ENCODE measurements around the gene SMG7. TPM values are rescaled to one million over a fixed set of nuclear protein-coding genes. Genes with fewer than 3 reads are reported as not detected.

Gene SMG7
- polyA plus RNA-seq, 1 experiment = 35.1 TPM

GRCh38 chr1:183590244-183591191, 118.2 kb downstream of the SMG7 start, which contains the start of gene NCF2:
NCF2 (minus strand) TSS chr1:183590459; CDS start chr1:183590329, 130 bp downstream.
- CTCF ChIA-PET = no interaction called here
- H3K27ac ChIP-seq (ENCODE audit: low read depth, low read length) = no peak within 1 kb of the TSS
- no peaks in the 10 kb centered on the region for H3K9me3 ChIP-seq (ENCODE audit: control insufficient read depth, insufficient read depth, low read length)
- H3K4me3 ChIP-seq (ENCODE audit: low read depth, low read length) = no peak within 1 kb of the TSS
- TF ChIP-seq, protein P1, sequence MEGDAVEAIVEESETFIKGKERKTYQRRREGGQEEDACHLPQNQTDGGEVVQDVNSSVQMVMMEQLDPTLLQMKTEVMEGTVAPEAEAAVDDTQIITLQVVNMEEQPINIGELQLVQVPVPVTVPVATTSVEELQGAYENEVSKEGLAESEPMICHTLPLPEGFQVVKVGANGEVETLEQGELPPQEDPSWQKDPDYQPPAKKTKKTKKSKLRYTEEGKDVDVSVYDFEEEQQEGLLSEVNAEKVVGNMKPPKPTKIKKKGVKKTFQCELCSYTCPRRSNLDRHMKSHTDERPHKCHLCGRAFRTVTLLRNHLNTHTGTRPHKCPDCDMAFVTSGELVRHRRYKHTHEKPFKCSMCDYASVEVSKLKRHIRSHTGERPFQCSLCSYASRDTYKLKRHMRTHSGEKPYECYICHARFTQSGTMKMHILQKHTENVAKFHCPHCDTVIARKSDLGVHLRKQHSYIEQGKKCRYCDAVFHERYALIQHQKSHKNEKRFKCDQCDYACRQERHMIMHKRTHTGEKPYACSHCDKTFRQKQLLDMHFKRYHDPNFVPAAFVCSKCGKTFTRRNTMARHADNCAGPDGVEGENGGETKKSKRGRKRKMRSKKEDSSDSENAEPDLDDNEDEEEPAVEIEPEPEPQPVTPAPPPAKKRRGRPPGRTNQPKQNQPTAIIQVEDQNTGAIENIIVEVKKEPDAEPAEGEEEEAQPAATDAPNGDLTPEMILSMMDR (IDR thresholded peaks at IDR 0.05; ENCODE audit: low read depth, low read length) = no peak
- POLR2A ChIA-PET = interaction anchor here (0.7 kb wide), 2 partner anchors 272 to 292 kb away, joined by 3 to 6 read pairs; no protein-coding TSS in a partner anchor
- DNase-seq (ENCODE audit: low read depth, low spot score) = no peak
- H3K27me3 ChIP-seq (ENCODE audit: control insufficient read depth, insufficient read depth, low read length) = no peaks in the 10 kb centered on the region

- TF ChIP-seq, protein P1 (IDR thresholded peaks at IDR 0.05; ENCODE audit: low read depth, low read length) = no peak
- POLR2A ChIA-PET = no interaction called here
- CTCF ChIA-PET = no interaction called here
- no peaks in the 10 kb centered on the region for H3K27me3 ChIP-seq (ENCODE audit: control insufficient read depth, insufficient read depth, low read length)
- H3K4me3 ChIP-seq (ENCODE audit: low read depth, low read length) = no peak overlapping the region
- H3K9me3 ChIP-seq (ENCODE audit: control insufficient read depth, insufficient read depth, low read length) = no peaks in the 10 kb centered on the region
- no peak overlapping the region for H3K27ac ChIP-seq (ENCODE audit: low read depth, low read length)
- no peak for DNase-seq (ENCODE audit: low read depth, low spot score)
Observed at GRCh38 chr1:183592733-183593132, 120.4 kb downstream of the SMG7 start.

DNA sequence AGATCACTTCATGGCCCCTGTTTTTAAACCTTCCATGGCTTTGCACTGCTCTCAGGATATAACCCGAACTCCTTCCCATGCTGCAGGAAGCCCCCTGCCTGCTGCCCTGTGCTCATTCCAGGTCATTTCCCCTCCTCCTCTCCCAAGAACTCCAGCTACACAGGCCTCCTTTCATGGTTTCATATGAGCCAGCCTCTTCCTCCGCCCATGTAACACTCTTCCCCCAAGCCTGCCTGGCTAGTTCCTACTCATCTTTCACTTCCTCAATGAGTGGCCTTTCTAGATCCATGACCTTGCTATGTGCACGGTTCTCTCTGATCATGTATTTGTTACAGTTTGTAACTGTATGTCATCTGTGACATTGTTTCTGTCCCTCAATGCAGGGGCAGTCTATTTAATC, 121.1 kb downstream of the SMG7 start:
- Histone ChIP-seq H3K4me3 (ENCODE audit: low read depth, low read length) (no peak overlapping the region), H3K27me3 (ENCODE audit: control insufficient read depth, insufficient read depth, low read length) (no peaks in the 10 kb centered on the region), H3K9me3 (ENCODE audit: control insufficient read depth, insufficient read depth, low read length) (no peaks in the 10 kb centered on the region), H3K27ac (ENCODE audit: low read depth, low read length) (peak overlapping the region; percentile 11)
- POLR2A ChIA-PET = no interaction called here
- TF ChIP-seq, protein P1 (IDR thresholded peaks at IDR 0.05; ENCODE audit: low read depth, low read length) = no peak
- CTCF ChIA-PET = no interaction called here
- no peak for DNase-seq (ENCODE audit: low read depth, low spot score)

- Histone ChIP-seq H3K27ac (ENCODE audit: low read depth, low read length) (no peak overlapping the region), H3K4me3 (ENCODE audit: low read depth, low read length) (no peak overlapping the region), H3K9me3 (ENCODE audit: control insufficient read depth, insufficient read depth, low read length) (no peaks in the 10 kb centered on the region), H3K27me3 (ENCODE audit: control insufficient read depth, insufficient read depth, low read length) (no peaks in the 10 kb centered on the region)
- TF ChIP-seq, protein P1 (IDR thresholded peaks at IDR 0.05; ENCODE audit: low read depth, low read length) = no peak
- DNase-seq (ENCODE audit: low read depth, low spot score) = no peak
- POLR2A ChIA-PET = no interaction called here
- CTCF ChIA-PET = no interaction called here
Observed at GRCh38 chr1:183595537-183595936, 123.2 kb downstream of the SMG7 start.

DNA sequence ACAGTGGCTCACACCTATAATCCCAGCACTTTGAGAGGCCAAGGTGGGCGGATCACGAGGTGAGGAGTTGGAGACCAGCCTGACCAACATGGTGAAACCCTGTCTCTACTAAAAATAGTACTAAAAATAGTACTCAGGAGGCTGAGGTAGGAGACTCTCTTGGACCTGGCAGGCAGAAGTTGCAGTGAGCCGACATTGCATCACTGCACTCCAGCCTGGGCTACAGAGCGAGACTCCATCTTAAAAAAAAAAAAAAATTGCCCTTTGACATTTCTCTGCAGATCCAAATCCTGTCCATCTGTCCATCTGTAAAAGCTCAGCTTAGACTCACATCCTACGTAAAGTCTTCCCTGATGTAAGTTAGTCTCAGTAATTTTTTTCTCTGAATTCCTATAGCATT, 124.2 kb downstream of the SMG7 start:
- Histone ChIP-seq H3K27ac (ENCODE audit: low read depth, low read length) (no peak overlapping the region), H3K27me3 (ENCODE audit: control insufficient read depth, insufficient read depth, low read length) (no peaks in the 10 kb centered on the region), H3K9me3 (ENCODE audit: control insufficient read depth, insufficient read depth, low read length) (no peaks in the 10 kb centered on the region), H3K4me3 (ENCODE audit: low read depth, low read length) (no peak overlapping the region)
- ChIA-PET POLR2A (no interaction called here), CTCF (no interaction called here)
- TF ChIP-seq, protein P1 (IDR thresholded peaks at IDR 0.05; ENCODE audit: low read depth, low read length) = no peak
- no peak for DNase-seq (ENCODE audit: low read depth, low spot score)
